Measurements from ENCODE around the gene SLC22A23. TPM values are rescaled to one million over a fixed set of nuclear protein-coding genes. Genes with fewer than 3 reads are reported as not detected.
A peak's percentile ranks its signal among the peaks of the same experiment; 100 is the strongest.

The SLC22A23 gene
- total RNA-seq, 1 donor from 2014 or later, result 5.6 TPM

GRCh38 chr6:3336066-3336786, 120.6 kb downstream of the SLC22A23 start:
- DNase-seq (ENCODE audit: missing footprints) (no peak), ATAC-seq (no peak)
- intact Hi-C loops (cut with DNase I), result no loop called here

- intact Hi-C loops (cut with DNase I), result no loop called here
- no peak for ATAC-seq
- no peak for DNase-seq (ENCODE audit: missing footprints)
Observed at GRCh38 chr6:3335169-3335568, 121.7 kb downstream of the SLC22A23 start.

GRCh38 chr6:3334555-3334954, 122.3 kb downstream of the SLC22A23 start:
- ATAC-seq, result peak; percentile 18
- intact Hi-C loops (cut with DNase I), result no loop called here
- DNase-seq (ENCODE audit: missing footprints), result no peak

GRCh38 chr6:3333263-3333662, 123.6 kb downstream of the SLC22A23 start:
- no peak for ATAC-seq
- no peak for DNase-seq (ENCODE audit: missing footprints)
- intact Hi-C loops (cut with DNase I), result no loop called here

GRCh38 chr6:3331971-3332370, 124.9 kb downstream of the SLC22A23 start:
- DNase-seq (ENCODE audit: missing footprints) (no peak), ATAC-seq (no peak)
- intact Hi-C loops (cut with DNase I), result no loop called here

GRCh38 chr6:3331494-3331893, 125.4 kb downstream of the SLC22A23 start:
- no peak for ATAC-seq
- DNase-seq (ENCODE audit: missing footprints), result no peak
- intact Hi-C loops (cut with DNase I), result no loop called here

GRCh38 chr6:3330199-3330598, 126.7 kb downstream of the SLC22A23 start:
- DNase-seq (ENCODE audit: missing footprints), result no peak
- no peak for ATAC-seq
- intact Hi-C loops (cut with DNase I), result no loop called here

- ATAC-seq (no peak), DNase-seq (ENCODE audit: missing footprints) (no peak)
- intact Hi-C loops (cut with DNase I), result no loop called here
Observed at GRCh38 chr6:3329393-3330051, 127.3 kb downstream of the SLC22A23 start.

GRCh38 chr6:3328796-3329195, 128.1 kb downstream of the SLC22A23 start:
- DNase-seq (ENCODE audit: missing footprints) (no peak), ATAC-seq (peak; percentile 68)
- intact Hi-C loops (cut with DNase I), result no loop called here

- intact Hi-C loops (cut with DNase I), result no loop called here
- DNase-seq (ENCODE audit: missing footprints), result no peak
Observed at GRCh38 chr6:3328145-3328544, 128.7 kb downstream of the SLC22A23 start.

GRCh38 chr6:3327403-3327802, 129.4 kb downstream of the SLC22A23 start:
- DNase-seq (ENCODE audit: missing footprints), result no peak
- intact Hi-C loops (cut with DNase I), result no loop called here
- ATAC-seq, result no peak

More at GRCh38 chr6:3328145-3328544, 128.7 kb downstream of the SLC22A23 start:
- no peak for ATAC-seq

- intact Hi-C loops (cut with DNase I), result no loop called here
- no peak for DNase-seq (ENCODE audit: missing footprints)
- no peak for ATAC-seq
Observed at GRCh38 chr6:3326981-3327380, 129.9 kb downstream of the SLC22A23 start.

GRCh38 chr6:3326184-3326971, 130.5 kb downstream of the SLC22A23 start:
- intact Hi-C loops (cut with DNase I), result no loop called here
- no peak for DNase-seq (ENCODE audit: missing footprints)
- no peak for ATAC-seq

GRCh38 chr6:3325210-3325609, 131.6 kb downstream of the SLC22A23 start:
- intact Hi-C loops (cut with DNase I), result no loop called here
- ATAC-seq (no peak), DNase-seq (ENCODE audit: missing footprints) (no peak)

- DNase-seq (ENCODE audit: missing footprints), result no peak
- ATAC-seq, result no peak
- intact Hi-C loops (cut with DNase I), result no loop called here
Observed at GRCh38 chr6:3324262-3324942, 132.4 kb downstream of the SLC22A23 start.

- intact Hi-C loops (cut with DNase I), result no loop called here
- DNase-seq (ENCODE audit: missing footprints) (no peak), ATAC-seq (no peak)
Observed at GRCh38 chr6:3323696-3324261, 133.1 kb downstream of the SLC22A23 start.

GRCh38 chr6:3323148-3323547, 133.7 kb downstream of the SLC22A23 start:
- ATAC-seq, result no peak
- DNase-seq (ENCODE audit: missing footprints), result no peak
- intact Hi-C loops (cut with DNase I), result no loop called here

- no peak for DNase-seq (ENCODE audit: missing footprints)
- ATAC-seq, result no peak
- intact Hi-C loops (cut with DNase I), result no loop called here
Observed at GRCh38 chr6:3322366-3322890, 134.4 kb downstream of the SLC22A23 start.

- no peak for DNase-seq (ENCODE audit: missing footprints)
- intact Hi-C loops (cut with DNase I), result no loop called here
- no peak for ATAC-seq
Observed at GRCh38 chr6:3321875-3322274, 135.0 kb downstream of the SLC22A23 start.

All from Right ventricle myocardium inferior (tissue), 1 donor.